ENCODE data around the gene ACKR3.

Gene ACKR3

DNA sequence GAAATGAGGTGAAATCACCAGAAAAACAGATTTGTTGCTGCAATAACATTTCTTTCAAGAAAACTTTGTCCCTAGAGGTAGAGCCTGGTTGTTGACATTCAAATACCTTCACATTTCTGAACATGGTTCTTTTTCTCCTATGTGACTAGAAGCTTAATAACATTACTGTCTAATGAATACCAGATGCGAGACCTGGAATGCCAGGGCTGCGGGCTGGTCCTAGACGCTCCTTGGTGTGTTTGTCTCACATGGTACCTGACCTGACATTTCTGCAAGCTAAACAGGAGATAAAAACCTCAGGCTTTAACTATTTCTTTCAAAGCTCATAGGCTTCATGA lies 38.5 kb downstream of the ACKR3 start:
- peak; percentile 33 to 45 for DNase-seq (ENCODE audit: low read depth in 2 of 2)

DNA sequence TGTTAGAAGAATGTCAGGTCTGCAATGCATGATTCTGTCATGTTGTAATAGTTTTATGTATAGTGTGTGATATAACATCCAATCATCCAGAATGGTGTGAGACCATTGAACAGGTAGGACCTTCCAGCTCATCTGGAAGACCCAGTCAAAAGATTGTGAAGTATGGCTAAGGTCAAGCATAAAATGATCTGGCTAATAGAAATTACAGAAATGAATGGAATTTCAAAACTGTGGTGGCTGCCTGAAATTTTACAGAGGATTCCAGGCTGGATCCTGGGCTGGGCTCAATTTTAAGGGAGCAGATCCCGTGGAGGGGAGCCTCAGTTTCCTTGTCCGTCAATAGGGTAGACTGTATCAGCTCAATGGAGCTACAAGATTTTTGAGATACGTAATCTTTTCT lies 39.1 kb downstream of the ACKR3 start:
- no peak for DNase-seq (ENCODE audit: low read depth in 2 of 2)

DNA sequence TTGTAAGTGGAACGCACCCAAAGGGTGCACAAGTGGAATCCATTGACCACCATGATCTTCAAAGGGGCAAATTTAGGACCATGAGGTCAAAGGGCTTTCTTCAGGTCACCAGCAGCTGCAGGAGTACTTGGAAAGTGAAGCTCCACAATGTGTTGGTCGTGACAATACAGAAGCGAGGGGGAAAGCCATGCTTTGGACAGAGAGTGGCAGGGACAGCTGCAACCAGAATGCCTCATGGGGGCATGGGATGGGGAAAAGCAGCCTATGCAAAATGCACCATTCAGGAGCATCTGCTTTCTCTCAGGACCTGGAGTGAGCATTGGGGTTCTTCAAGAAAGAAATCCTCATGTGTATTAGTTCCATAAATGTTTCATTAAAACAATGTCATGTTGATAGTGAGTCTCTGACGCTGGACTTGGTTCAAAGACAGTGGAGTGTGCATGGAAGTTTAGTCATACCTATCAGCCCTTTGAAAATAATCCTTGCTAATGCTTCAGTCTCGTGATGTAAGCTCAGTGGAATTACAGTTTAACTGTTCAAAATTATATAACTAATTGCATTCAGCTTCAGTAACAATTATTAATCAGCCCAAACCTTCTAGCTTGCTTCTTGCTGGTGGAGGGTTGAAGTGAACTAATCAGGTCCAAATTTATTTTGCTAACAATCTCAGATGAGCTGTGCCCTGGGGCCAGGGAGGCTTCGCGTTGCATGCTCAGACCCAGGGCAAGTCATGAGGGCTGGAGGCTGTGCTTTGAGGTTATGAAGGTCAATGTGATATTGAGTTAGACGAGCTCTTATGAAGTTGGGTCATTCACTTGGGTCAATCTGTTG lies 41.6 kb downstream of the ACKR3 start:
- DNase-seq (ENCODE audit: low read depth in 2 of 2) = peak; percentile 52 to 56

GRCh38 chr2:236612737-236613136 lies 43.1 kb downstream of the ACKR3 start:
- no peak for DNase-seq (ENCODE audit: low read depth in 2 of 2)

GRCh38 chr2:236613612-236614011 lies 44.0 kb downstream of the ACKR3 start:
- no peak for DNase-seq (ENCODE audit: low read depth in 2 of 2)

GRCh38 chr2:236614551-236614950 lies 44.9 kb downstream of the ACKR3 start:
- no peak for DNase-seq (ENCODE audit: low read depth in 2 of 2)

- DNase-seq (ENCODE audit: low read depth in 2 of 2) = no peak
Measured at GRCh38 chr2:236616031-236616430, 46.4 kb downstream of the ACKR3 start.

GRCh38 chr2:236616624-236617023 lies 47.0 kb downstream of the ACKR3 start:
- DNase-seq (ENCODE audit: low read depth in 2 of 2) = no peak

GRCh38 chr2:236617221-236617737 lies 47.7 kb downstream of the ACKR3 start:
- DNase-seq (ENCODE audit: low read depth in 2 of 2) = no peak

GRCh38 chr2:236617796-236618195 lies 48.2 kb downstream of the ACKR3 start:
- DNase-seq (ENCODE audit: low read depth in 2 of 2) = no peak

DNA sequence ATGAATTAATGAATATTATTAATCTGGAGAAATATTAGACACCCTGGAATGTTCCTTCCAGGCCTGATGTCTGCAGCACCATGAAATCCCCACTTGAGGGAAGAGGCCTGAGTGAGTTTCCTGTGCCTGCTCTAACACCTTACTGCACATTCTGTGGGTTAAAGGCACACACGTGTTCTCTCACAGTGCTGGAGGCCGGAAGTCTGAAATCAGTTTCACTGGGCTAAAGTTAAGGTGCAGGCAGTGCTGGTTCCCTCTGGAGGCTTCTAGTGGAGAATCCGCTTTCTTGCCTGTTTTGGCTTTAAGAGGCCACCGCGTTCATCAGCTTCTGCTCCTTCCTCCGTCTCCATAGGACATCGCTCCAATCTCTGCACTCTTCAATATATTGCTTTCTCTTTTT lies 48.7 kb downstream of the ACKR3 start:
- DNase-seq (ENCODE audit: low read depth in 2 of 2) = no peak

DNA sequence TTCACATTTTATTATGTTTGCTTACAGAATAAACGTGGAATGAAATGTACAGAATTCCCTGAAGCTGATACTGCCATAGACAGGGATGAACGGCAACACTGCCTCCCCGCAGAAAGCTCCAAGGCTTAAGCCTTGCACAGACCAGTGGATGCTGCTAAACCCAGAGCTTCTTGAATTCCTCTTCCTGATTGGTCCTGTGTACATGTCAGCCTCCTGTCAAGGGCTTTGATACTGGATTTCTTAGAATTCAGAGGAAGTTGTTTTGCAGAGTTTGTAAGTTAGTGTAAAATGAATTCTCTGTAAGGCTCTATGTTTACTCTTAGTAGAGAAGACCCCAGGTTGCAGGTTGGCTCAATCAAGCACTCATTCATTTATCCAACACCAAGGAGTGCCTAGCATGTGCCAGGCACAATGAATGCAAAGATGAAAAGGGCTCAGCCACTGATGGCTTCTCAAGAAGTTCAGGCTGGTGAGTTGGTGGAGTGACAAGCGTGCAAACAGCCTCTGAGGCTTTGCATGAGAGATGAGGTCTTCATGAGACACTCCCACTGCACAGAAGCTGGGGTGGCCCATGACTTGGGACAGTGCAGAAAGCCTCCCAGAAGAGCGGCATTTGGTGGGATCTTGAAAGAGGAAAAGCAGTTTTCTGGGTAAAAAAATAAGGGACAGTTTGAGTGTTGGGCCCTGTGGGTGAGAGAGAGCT lies 50.4 kb downstream of the ACKR3 start:
- DNase-seq (ENCODE audit: low read depth in 2 of 2) = no peak

DNA sequence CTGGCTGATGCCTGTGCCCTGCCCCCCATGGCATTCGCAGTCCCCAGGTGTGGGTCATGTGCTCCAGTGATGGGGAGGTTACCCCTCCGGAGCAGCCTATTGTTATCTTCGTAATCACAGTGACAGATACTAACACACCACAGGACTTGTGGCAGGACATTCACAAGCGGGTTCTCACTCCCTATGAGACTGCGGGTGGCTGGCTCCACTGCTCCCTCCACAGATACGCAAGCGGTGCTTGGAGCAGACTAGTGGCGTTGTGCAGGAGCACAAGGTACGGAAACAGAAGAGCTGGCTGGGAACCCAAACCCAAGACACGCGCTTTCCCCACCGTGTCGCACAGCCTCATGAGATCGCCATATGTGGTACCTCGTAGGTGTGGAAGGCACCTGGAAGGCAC lies 52.2 kb downstream of the ACKR3 start:
- no peak for DNase-seq (ENCODE audit: low read depth in 2 of 2)

DNA sequence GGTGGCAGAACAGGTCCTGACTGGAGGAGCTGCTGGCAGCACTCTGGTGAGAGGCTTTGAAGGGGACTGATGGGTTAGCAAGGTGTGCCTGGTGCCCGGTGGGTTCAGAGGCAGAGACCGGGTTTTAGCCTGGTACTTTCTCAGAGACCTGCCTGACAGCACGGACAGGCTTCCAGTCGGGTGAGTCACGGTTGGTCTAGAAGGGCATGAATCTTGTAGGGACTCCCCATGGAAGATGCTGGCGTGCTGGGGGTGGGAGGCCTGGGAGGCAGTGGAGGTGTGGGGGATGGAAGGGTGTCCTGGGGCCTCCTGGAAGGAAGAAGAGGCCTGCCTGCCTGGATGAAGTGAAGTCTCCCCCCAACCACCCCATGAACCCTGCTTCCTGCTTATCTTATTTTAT lies 52.6 kb downstream of the ACKR3 start:
- DNase-seq (ENCODE audit: low read depth in 2 of 2) = no peak

- no peak for DNase-seq (ENCODE audit: low read depth in 2 of 2)
Measured at GRCh38 chr2:236622660-236623059, 53.0 kb downstream of the ACKR3 start.

DNA sequence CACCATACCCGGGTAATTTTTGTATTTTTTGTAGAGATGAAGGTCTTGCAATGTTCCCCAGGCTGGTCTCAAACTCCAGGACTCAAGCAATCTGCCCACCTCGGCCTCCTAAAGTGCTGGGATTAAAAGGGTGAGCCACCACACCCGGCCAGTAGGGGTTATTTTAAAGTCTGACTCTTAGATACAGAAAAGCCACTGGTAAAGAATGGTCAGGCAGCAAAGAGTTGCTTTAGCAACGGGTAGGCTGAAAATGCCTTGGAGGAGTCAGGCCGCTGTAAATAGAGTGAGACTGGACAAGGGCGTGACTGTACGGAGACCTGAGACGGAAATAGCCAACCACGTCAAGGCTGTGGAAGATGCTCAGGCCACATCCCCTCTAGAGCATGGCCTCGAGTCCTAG lies 54.2 kb downstream of the ACKR3 start:
- DNase-seq (ENCODE audit: low read depth in 2 of 2) = no peak

GRCh38 chr2:236625156-236625690 lies 55.6 kb downstream of the ACKR3 start:
- no peak for DNase-seq (ENCODE audit: low read depth in 2 of 2)

GRCh38 chr2:236626391-236627150 lies 56.9 kb downstream of the ACKR3 start:
- DNase-seq (ENCODE audit: low read depth in 2 of 2) = no peak

- DNase-seq (ENCODE audit: low read depth in 2 of 2) = no peak
Measured at GRCh38 chr2:236627193-236627592, 57.6 kb downstream of the ACKR3 start.

- no peak for DNase-seq (ENCODE audit: low read depth in 2 of 2)
Measured at GRCh38 chr2:236627841-236628240, 58.2 kb downstream of the ACKR3 start.

DNA sequence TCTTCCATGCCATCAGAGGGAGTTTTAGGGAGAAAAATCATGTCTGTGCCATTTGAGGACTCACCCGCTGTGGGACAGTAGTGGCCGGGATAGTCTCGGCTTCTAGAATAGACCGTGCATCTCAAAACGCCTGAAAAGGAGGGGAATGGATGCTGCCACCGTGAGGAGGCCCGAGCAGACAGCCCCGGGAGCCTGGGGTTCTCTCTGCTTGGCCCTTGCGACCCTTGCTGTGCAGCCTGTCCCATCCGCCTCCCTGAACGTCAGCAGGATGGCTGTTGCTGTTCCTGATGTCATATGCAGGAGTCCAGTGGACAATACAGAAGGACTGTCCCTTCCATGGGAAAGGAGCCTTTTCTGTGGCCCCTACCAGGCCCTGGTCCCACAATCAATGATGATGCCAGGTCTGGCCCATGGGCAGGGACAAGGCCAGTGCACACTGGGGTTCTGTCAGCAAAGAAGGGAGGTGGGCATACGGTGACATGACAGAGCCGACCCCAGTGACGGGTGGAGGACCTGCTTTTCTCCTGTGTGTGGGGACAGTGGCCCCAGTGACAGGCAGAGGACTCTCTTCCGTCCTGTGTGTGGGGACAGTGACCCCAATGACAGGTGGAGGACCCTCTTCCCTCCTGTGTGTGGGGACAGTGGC lies 58.8 kb downstream of the ACKR3 start:
- DNase-seq (ENCODE audit: low read depth in 2 of 2) = no peak

Data from fibroblast of skin of left quadriceps (primary cell).